ENCODE measurements around the gene AAK1.
"Not testable (repeated sequence)": the region's sequence is repeated elsewhere in the genome, so short reads cannot be mapped to it uniquely, and the experiment has no call there.

AAK1 gene
- long read RNA-seq, donor 1, partial matches to known transcripts = 0 of 1 reads
- long read RNA-seq, donor 1, other reads (novel, unspliced or antisense) = 0 of 1 reads
- long read RNA-seq, donor 2, partial matches to known transcripts = 0 of 1 reads
- long read RNA-seq, donor 2, other reads (novel, unspliced or antisense) = 0 of 1 reads
- long read RNA-seq, donor 3, partial matches to known transcripts = 174 of 218 reads
- long read RNA-seq, donor 3, other reads (novel, unspliced or antisense) = 42 of 218 reads
- long read RNA-seq, donor 4 = 0 reads
- long read RNA-seq, donor 5, partial matches to known transcripts = 0 of 4 reads
- long read RNA-seq, donor 5, other reads (novel, unspliced or antisense) = 0 of 4 reads
- long read RNA-seq, donor 6, partial matches to known transcripts = 282 of 283 reads
- long read RNA-seq, donor 6, other reads (novel, unspliced or antisense) = 0 of 283 reads
- long read RNA-seq, donor 7, partial matches to known transcripts = 0 of 5 reads
- long read RNA-seq, donor 7, other reads (novel, unspliced or antisense) = 0 of 5 reads
- long read RNA-seq, donor 8, partial matches to known transcripts = 336 of 406 reads
- long read RNA-seq, donor 8, other reads (novel, unspliced or antisense) = 67 of 406 reads

- peak; percentile 100 for DNase-seq
Observed at GRCh38 chr2:69643602-69644505, at the start of gene AAK1. TSS of gene AAK1 (minus strand) at chr2:69643739. CDS start at chr2:69643040, 699 bp downstream.

DNA sequence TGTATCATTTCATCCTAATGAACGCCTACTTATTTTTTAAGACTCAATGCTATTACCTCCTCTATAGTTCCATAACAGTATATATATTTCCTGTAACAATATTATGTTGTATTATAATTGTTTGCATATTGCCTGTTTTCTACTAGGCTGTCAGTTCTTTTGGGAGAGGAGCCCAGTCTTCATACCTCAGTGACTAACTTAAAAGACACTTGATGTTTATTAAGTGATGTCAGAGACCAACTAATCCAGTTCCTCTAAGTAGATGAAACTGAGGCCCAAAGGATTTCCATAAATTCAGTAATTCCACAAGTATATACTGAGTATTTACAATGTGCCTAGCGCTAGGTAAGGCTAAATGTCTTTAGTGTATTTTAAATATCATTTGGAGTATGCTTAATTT, 48.9 kb upstream of the AAK1 start:
- DNase-seq = no peak

DNA sequence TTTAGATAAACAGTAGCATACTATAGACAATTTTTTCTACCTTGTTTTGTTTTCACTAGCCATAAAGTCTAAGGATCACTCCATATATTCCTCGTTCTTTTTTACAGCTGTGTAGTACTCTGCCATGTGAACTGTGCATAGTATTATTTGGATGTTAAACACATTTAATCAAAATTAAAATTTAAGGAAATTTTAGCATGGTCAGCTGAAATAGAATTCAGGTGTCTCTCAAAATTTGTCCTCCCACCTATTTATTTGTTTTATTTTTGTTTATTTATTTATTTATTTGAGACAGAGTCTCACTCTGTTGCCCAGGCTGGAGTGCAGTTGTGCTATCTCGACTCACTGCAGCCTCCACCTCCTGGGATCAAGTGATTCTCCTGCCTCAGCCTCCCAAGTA, 46.4 kb upstream of the AAK1 start:
- no peak for DNase-seq

DNA sequence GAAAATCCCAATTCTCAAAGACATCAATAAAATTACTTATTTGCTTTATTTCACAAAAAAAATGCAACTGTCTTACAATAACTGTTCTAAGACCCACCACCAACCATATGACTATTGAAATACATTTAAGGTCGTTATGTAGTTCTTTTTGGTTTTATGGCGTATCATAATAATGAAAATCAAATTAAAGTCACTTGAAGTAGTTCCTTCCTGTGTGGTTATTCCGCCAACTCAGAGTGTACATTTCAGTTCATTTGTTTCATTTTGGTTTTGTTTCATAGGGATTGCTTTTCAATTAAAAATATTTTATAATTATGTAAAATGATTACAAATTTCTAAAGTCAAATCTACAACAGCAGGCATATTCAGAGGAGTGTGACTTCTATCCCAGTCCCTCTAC, 45.9 kb upstream of the AAK1 start:
- DNase-seq = no peak

DNA sequence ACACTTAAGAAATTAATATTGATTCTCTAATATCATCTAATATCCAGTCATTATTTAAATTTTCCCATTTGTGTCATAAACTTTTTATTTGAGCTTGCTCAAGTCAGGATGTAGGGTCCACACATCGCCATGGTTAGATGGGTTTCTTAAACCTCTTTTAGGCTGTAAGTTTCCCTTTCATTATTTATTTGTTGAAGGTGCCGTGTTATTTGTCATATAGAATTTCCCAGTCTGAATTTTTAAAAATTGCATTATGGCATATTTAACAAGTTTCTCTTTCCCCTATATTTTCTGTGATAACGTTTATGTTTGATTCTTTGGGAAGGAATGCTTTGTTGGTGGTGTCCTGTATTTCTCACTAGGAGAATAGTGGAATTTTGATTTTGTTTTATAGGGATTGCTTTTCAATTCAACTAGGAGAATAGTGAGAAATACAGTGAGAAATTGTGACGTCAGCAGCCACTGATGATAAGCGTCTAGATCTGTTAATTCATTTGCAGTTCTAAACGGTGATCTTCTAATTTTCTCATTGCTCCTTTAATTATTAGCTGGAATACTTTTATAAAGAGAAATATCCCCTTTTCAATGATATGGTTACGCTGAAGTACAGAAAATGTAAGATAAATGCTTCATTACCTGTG, 44.6 kb upstream of the AAK1 start:
- no peak for DNase-seq

DNA sequence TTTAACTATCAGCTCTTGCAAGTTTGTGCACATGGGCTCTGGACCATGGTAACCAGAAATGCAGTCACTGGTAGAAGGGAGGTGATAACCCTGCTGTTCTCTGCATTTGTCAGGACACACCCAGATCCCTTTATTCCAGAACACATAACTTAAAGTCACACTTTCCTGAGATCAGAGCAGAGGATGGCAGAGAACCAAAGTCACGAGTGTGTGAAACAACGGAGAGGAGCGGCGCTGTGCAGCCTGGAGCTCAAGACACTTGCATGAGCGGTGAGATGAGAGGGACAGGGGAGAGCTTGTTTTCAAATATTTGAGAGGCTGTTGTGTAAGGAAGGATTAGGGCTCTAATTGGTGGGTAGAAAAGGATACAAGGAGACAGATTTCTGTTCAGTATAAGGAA, 43.3 kb upstream of the AAK1 start:
- no peak for DNase-seq

DNA sequence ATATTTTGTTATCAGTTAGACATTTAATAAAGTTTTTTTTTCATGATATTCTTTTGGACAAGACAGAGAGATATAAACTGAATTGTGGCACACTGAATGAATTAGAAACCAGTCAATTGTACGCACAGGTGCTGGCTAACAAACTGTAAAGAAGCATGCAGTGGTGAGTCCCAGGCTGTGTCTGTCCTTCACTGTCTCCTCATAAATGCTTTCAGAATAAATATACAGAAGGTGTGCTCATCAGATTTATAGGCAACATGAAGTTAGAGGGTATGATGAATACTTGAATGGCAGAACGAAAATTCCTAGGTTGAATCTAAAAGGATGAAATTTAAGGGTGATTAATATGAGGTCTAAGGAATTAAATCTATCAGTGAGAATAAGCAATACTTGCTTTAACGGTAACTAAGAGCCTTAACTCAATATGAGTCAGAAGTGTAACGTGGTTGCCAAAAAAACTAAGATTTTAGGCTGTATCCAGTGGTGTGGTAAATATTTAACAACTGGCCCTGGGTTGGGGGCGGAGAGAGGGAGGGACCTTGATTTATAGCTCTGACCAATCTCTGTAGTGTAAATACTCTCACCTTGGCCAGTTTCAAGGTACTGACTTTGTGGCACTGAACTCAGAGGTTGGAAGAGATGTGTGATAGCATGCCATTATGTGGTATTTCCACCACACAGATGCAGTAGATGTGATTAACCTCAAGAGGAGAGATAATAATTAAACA, 41.9 kb upstream of the AAK1 start:
- no peak for DNase-seq

- DNase-seq = peak; percentile 49
Observed at GRCh38 chr2:69683170-69683971, 39.8 kb upstream of the AAK1 start.

DNA sequence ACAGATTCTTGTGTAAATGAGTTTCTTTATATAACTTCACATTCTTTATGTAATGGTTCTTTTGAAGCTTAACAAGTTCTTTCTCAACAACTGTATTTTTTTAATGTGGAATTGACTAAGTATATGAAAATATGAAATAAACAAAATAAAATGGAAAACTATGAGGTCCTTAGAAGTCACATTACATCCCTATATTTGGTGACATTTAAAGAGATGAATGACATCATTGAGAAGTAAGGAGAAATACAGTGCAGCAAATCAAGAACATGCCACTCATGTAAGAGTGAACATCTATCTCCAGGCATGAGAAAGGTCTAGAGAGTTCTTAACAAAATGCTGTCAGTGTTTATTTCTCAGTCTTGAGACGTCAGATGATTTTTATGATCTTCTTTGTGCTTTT, 39.0 kb upstream of the AAK1 start:
- no peak for DNase-seq

- no peak for DNase-seq
Observed at GRCh38 chr2:69680001-69680675, 36.6 kb upstream of the AAK1 start.

DNA sequence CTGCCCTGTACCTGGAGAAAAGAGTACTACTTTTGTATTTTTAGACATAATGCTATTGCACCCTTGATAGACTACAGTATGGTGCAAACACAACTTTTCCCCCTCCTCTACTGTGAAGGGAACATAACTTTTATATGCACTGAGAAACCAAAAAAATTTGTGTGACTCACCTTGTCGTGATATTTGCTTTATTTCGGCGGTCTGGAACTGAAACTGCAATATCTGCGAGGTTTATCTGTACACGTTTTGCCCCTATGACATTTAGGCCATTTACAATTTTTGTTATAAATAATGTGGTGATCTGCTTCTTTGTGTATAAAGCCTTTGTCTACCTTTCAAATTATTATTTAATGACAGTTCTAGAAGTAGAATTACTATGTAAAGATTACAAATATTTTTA, 34.4 kb upstream of the AAK1 start:
- DNase-seq = no peak

GRCh38 chr2:69676146-69676545, 32.6 kb upstream of the AAK1 start:
- no peak for DNase-seq

DNA sequence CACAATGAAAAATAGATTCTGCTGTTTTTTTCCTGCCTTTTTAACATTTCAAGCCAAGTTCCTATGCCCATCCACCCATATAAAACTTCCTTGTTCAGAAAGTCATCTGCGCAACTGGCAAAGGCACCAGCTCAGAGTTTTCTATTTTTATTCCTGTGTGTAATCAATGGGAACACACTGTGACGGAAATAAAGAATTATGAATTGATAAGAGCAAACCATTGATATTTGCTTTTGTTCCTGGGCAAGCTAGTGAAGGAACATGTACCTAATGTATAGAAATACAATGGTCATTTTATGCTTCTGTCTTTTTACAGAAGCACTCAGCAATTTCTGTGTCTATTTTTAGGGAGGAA, 30.8 kb upstream of the AAK1 start:
- no peak for DNase-seq

DNA sequence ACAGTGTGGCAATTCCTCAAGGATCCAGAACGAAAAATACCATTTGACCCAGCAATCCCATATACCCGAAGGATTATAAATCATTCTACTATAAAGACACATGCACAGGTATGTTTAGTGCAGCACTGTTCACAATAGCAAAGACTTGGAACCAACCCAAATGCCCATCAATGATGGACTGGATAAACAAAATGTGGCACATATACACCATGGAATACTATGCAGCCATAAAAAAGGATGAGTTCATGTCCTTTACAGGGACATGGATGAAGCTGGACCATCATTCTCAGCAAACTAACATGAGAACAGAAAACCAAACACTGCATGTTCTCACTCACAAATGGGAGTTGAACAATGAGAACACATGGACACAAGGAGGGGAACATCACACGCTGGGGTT, 29.6 kb upstream of the AAK1 start:
- not testable (repeated sequence) for DNase-seq

DNA sequence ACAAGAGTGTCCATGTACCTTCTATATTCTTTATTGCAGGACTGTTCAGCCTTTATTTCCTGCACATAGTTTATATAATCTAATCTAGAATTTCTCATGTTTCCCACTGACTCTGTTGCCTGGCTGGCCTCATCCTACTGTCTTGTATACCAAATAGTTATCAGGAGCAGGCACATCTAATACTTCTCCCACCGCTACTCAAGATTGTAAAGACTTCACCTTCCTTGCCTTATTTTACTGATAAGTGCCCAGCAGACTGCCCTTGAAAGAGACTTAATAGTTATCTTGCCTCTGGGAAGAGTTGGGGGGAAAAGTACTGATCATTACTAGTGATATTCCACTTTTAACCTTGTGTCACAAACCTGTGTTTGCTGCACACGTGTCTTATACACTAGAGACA, 26.1 kb upstream of the AAK1 start:
- no peak for DNase-seq

DNA sequence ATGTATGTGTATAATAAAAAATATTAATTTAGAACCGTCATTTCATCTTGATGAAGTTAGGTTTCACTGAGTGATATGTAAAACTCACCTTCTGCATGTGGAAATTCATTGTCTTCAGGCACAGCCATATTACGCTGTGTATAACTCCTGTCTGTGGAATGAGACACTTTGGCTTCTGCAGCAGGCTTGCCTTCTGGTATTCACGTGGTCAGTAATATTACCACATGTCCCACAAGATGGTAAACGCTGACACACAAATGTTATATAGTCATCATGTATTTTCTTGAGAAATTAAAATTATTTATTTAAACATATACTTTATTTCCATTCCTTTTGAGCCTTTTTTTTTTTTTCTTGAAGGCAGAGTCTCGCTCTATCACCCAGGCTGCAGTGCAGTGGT, 25.1 kb upstream of the AAK1 start:
- DNase-seq = no peak

- no peak for DNase-seq
Observed at GRCh38 chr2:69667805-69668382, 24.4 kb upstream of the AAK1 start.

DNA sequence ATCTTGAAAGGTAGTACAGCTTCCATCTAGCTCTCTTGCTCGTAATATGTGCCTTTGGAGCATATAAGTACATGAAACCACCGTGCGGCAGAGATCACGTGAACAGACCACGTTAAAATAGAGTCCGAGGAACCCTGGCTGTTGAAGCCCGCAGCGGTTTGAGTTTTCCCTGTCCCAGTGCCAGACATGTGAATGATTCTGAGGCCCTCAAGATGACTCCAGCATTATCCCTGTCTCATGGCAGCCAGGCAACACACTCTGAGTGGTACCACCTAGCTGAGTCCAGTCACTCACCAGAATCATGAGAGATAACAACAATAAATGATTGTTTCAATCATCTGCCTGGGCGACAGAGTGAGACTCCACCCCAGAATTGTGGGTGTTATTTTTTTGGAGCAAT, 21.6 kb upstream of the AAK1 start:
- DNase-seq = no peak

GRCh38 chr2:69663860-69664259, 20.3 kb upstream of the AAK1 start:
- no peak for DNase-seq

- DNase-seq = not testable (repeated sequence)
Observed at GRCh38 chr2:69662547-69662946, 19.0 kb upstream of the AAK1 start.
